ENCODE results near the gene AQP12A. TPM values are rescaled to one million over a fixed set of nuclear protein-coding genes. Genes with fewer than 3 reads are reported as not detected.
"Not testable (repeated sequence)": the region's sequence is repeated elsewhere in the genome, so short reads cannot be mapped to it uniquely, and the experiment has no call there.

The AQP12A gene
- not detected in 2 replicates for total RNA-seq (2014; rRNA removed; shearing (Covaris generic))
- not detected in 2 replicates for polyA plus RNA-seq (2015; cell fraction: cytosol; rRNA removed)
- polyA plus RNA-seq (2015; cell fraction: nucleus; rRNA removed): not detected in 2 replicates

GRCh38 chr2:240691631-240692420, at the start of gene AQP12A:
Gene AQP12A (plus strand): TSS chr2:240691866. CDS start chr2:240691914, 48 bp downstream.
- DNase-seq (ENCODE audit: low read depth, low spot score); in situ Hi-C loops (cut with HindIII; ENCODE audit: low pct_unique_long_range_greater_than_20kb, low sequenced_read_pairs): not testable (repeated sequence)

- in situ Hi-C loops (cut with HindIII; ENCODE audit: low pct_unique_long_range_greater_than_20kb, low sequenced_read_pairs): no loop called here
- no peak for DNase-seq (ENCODE audit: low read depth, low spot score)
Observed at GRCh38 chr2:240642061-240642805, 49.4 kb upstream of the AQP12A start.

- in situ Hi-C loops (cut with HindIII; ENCODE audit: low pct_unique_long_range_greater_than_20kb, low sequenced_read_pairs): no loop called here
- no peak for DNase-seq (ENCODE audit: low read depth, low spot score)
Observed at GRCh38 chr2:240642806-240643092, 48.9 kb upstream of the AQP12A start.

- in situ Hi-C loops (cut with HindIII; ENCODE audit: low pct_unique_long_range_greater_than_20kb, low sequenced_read_pairs): no loop called here
- DNase-seq (ENCODE audit: low read depth, low spot score): no peak
Observed at GRCh38 chr2:240643093-240643810, 48.4 kb upstream of the AQP12A start.

GRCh38 chr2:240643811-240644150, 47.9 kb upstream of the AQP12A start:
- in situ Hi-C loops (cut with HindIII; ENCODE audit: low pct_unique_long_range_greater_than_20kb, low sequenced_read_pairs): no loop called here
- DNase-seq (ENCODE audit: low read depth, low spot score): no peak

- no peak for DNase-seq (ENCODE audit: low read depth, low spot score)
- in situ Hi-C loops (cut with HindIII; ENCODE audit: low pct_unique_long_range_greater_than_20kb, low sequenced_read_pairs): no loop called here
Observed at GRCh38 chr2:240644171-240644651, 47.5 kb upstream of the AQP12A start.

- in situ Hi-C loops (cut with HindIII; ENCODE audit: low pct_unique_long_range_greater_than_20kb, low sequenced_read_pairs): no loop called here
- no peak for DNase-seq (ENCODE audit: low read depth, low spot score)
Observed at GRCh38 chr2:240644859-240645301, 46.8 kb upstream of the AQP12A start.

GRCh38 chr2:240645346-240645745, 46.3 kb upstream of the AQP12A start:
- DNase-seq (ENCODE audit: low read depth, low spot score): no peak
- in situ Hi-C loops (cut with HindIII; ENCODE audit: low pct_unique_long_range_greater_than_20kb, low sequenced_read_pairs): no loop called here

GRCh38 chr2:240645801-240646175, 45.9 kb upstream of the AQP12A start:
- DNase-seq (ENCODE audit: low read depth, low spot score): no peak
- in situ Hi-C loops (cut with HindIII; ENCODE audit: low pct_unique_long_range_greater_than_20kb, low sequenced_read_pairs): no loop called here

GRCh38 chr2:240646176-240646899, 45.3 kb upstream of the AQP12A start:
- in situ Hi-C loops (cut with HindIII; ENCODE audit: low pct_unique_long_range_greater_than_20kb, low sequenced_read_pairs): no loop called here
- no peak for DNase-seq (ENCODE audit: low read depth, low spot score)

- in situ Hi-C loops (cut with HindIII; ENCODE audit: low pct_unique_long_range_greater_than_20kb, low sequenced_read_pairs): no loop called here
- no peak for DNase-seq (ENCODE audit: low read depth, low spot score)
Observed at GRCh38 chr2:240646900-240647502, 44.7 kb upstream of the AQP12A start.

- DNase-seq (ENCODE audit: low read depth, low spot score): no peak
- in situ Hi-C loops (cut with HindIII; ENCODE audit: low pct_unique_long_range_greater_than_20kb, low sequenced_read_pairs): no loop called here
Observed at GRCh38 chr2:240647503-240648154, 44.0 kb upstream of the AQP12A start.

- in situ Hi-C loops (cut with HindIII; ENCODE audit: low pct_unique_long_range_greater_than_20kb, low sequenced_read_pairs): no loop called here
- no peak for DNase-seq (ENCODE audit: low read depth, low spot score)
Observed at GRCh38 chr2:240648155-240648649, 43.5 kb upstream of the AQP12A start.

GRCh38 chr2:240648650-240649275, 42.9 kb upstream of the AQP12A start:
- in situ Hi-C loops (cut with HindIII; ENCODE audit: low pct_unique_long_range_greater_than_20kb, low sequenced_read_pairs): no loop called here
- DNase-seq (ENCODE audit: low read depth, low spot score): no peak

GRCh38 chr2:240649331-240649730, 42.3 kb upstream of the AQP12A start:
- in situ Hi-C loops (cut with HindIII; ENCODE audit: low pct_unique_long_range_greater_than_20kb, low sequenced_read_pairs): no loop called here
- no peak for DNase-seq (ENCODE audit: low read depth, low spot score)

GRCh38 chr2:240650254-240650965, 41.3 kb upstream of the AQP12A start:
- in situ Hi-C loops (cut with HindIII; ENCODE audit: low pct_unique_long_range_greater_than_20kb, low sequenced_read_pairs): no loop called here
- no peak for DNase-seq (ENCODE audit: low read depth, low spot score)
